Testis (tissue), 2 donors: ENCODE measurements around the gene DCP1B.

ENCODE experiments used
- CTCF ChIP-seq, 3 experiments: fragments of 450-650 bp in 2 of 3; fragments of 200-600 bp in 1 of 3; sonication (generic) in 1 of 3; IDR thresholded peaks; one replicate each; pipeline ENCODE4 v1.5.1; 2016 to 2019; ENCODE audit warnings: antibody characterized with exemption in 3 of 3, mild to moderate bottlenecking in 2 of 3, moderate library complexity in 1 of 3
- POLR2A ChIP-seq: fragments of 450-650 bp; IDR thresholded peaks from one replicate; pipeline ENCODE4 v1.6.1; 2017; ENCODE audit warnings: antibody characterized with exemption, mild to moderate bottlenecking, moderate library complexity

DNA sequence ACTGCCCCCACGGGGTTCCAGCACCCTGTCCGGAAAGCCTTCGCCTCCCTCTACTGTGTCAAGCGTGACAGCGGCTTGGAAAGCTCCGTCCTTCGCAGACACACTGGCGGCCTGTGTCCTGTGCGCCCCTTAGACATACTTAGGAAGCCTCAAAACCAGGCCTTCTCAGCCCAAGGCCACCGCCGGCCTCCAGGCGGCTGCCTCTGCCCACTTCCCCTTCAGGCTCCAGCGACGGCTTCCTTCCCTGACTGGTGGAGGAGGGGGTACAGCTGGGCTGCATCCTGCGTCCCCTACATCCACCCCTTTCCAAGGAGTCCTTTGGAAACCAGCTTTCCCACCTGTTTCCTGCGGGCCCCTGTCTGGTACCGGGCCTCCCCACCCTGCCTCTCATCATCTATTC lies 83.3 kb downstream of the DCP1B start:
- no peak for TF ChIP-seq CTCF (IDR thresholded peaks at IDR 0.05)
- no peak for TF ChIP-seq POLR2A
